ENCODE results near the gene RUNX2. TPM values are rescaled to one million over a fixed set of nuclear protein-coding genes. Genes with fewer than 3 reads are reported as not detected.

Gene RUNX2
- total RNA-seq, 2 experiments from 2014 or later, result 0.27 to 0.44 TPM

DNA sequence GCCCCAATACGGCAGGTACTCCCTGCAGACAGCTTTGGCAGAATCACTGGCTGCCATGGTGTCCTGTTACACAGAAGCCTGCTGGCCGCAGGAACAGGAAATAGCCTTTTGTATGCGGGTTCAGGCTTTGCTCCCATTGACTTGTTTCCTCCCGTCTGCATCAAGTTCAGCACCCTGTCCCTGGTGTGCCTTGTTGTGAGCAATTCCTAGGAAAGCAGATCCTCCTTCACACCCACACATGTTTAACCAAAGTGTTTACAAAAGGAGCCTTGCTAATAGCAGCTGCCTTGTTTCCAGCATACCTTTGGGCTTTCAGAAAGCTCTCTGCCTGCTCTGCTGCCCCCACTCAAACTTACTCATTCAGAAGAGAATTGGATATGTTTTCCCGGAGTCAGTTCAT is 176.8 kb downstream of the RUNX2 start:
- Histone ChIP-seq H3K9me3 (ENCODE audit: low read length) (no peaks in the 10 kb centered on the region), H3K27ac (ENCODE audit: low read depth, low read length, poor library complexity, severe bottlenecking) (no peak overlapping the region), H3K36me3 (ENCODE audit: insufficient read depth, low read length) (no peaks in the 10 kb centered on the region), H3K4me1 (ENCODE audit: insufficient read depth, low read length, poor library complexity, severe bottlenecking) (no peaks in the 10 kb centered on the region), H4K20me1 (ENCODE audit: insufficient read depth, low read length) (no peaks in the 10 kb centered on the region), H3K9me2 (ENCODE audit: insufficient read depth, low read length) (no peaks in the 10 kb centered on the region), H3K4me2 (ENCODE audit: low read length) (no peak overlapping the region), H3K4me3 (ENCODE audit: low read depth, low read length, poor library complexity, severe bottlenecking) (no peak overlapping the region), H3K79me2 (ENCODE audit: insufficient read depth, low read depth, low read length) (no peaks in the 10 kb centered on the region), H2AFZ (ENCODE audit: low read length) (no peak overlapping the region)
- BruUV-seq (replicated peaks), result no TSS peak
- TF ChIP-seq, protein P1, sequence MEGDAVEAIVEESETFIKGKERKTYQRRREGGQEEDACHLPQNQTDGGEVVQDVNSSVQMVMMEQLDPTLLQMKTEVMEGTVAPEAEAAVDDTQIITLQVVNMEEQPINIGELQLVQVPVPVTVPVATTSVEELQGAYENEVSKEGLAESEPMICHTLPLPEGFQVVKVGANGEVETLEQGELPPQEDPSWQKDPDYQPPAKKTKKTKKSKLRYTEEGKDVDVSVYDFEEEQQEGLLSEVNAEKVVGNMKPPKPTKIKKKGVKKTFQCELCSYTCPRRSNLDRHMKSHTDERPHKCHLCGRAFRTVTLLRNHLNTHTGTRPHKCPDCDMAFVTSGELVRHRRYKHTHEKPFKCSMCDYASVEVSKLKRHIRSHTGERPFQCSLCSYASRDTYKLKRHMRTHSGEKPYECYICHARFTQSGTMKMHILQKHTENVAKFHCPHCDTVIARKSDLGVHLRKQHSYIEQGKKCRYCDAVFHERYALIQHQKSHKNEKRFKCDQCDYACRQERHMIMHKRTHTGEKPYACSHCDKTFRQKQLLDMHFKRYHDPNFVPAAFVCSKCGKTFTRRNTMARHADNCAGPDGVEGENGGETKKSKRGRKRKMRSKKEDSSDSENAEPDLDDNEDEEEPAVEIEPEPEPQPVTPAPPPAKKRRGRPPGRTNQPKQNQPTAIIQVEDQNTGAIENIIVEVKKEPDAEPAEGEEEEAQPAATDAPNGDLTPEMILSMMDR (conservative IDR thresholded peaks at IDR 0.05; ENCODE audit: low read length), result no peak
- TF ChIP-seq EZH2phosphoT487 (IDR thresholded peaks at IDR 0.05; ENCODE audit: borderline replicate concordance, low read depth, low read length), result no peak
- no peak for DNase-seq (ENCODE audit: low spot score)
- intact Hi-C loops (cut with micrococcal nuclease; ENCODE audit: unreplicated experiment), result loop anchor here (10.0 kb wide), 2 partner anchors 210 to 420 kb away; no protein-coding TSS in a partner anchor
- POLR2A ChIA-PET, result interaction anchor here (0.6 kb wide), 1 partner anchor 354 kb away, joined by 4 read pairs; no protein-coding TSS in a partner anchor
- CTCF ChIA-PET (ENCODE audit: unreplicated experiment), result no interaction called here

DNA sequence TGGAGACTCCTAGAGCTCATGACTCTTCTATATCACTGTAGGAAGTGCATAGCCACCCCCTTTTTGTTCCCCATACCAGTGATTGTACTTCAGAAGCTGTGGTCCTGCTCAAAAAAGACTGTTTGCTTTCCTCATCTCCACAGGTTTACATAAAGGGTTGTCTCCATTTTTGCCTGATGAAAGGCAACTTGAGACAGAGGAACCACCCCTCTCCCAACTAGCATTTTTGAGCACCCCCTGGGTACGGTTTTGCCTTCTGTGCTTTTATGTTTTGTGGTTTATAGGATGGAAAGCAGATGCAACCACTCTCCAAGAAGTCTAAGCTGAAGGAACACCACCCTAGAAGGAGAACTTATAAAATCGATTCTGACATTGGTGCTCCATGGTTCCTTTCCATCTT is 177.3 kb downstream of the RUNX2 start:
- BruUV-seq (replicated peaks), result no TSS peak
- no peaks in the 10 kb centered on the region for H3K79me2 ChIP-seq (ENCODE audit: insufficient read depth, low read depth, low read length)
- CTCF ChIA-PET (ENCODE audit: unreplicated experiment), result no interaction called here
- POLR2A ChIA-PET, result no interaction called here
- no peak for DNase-seq (ENCODE audit: low spot score)
- H3K27ac ChIP-seq (ENCODE audit: low read depth, low read length, poor library complexity, severe bottlenecking), result no peak overlapping the region
- H4K20me1 ChIP-seq (ENCODE audit: insufficient read depth, low read length), result no peaks in the 10 kb centered on the region
- intact Hi-C loops (cut with micrococcal nuclease; ENCODE audit: unreplicated experiment), result loop anchor here (10.0 kb wide), 2 partner anchors 209 to 419 kb away; no protein-coding TSS in a partner anchor
- no peaks in the 10 kb centered on the region for H3K36me3 ChIP-seq (ENCODE audit: insufficient read depth, low read length)
- H3K4me1 ChIP-seq (ENCODE audit: insufficient read depth, low read length, poor library complexity, severe bottlenecking), result no peaks in the 10 kb centered on the region
- H2AFZ ChIP-seq (ENCODE audit: low read length), result no peak overlapping the region
- no peak for TF ChIP-seq EZH2phosphoT487 (IDR thresholded peaks at IDR 0.05; ENCODE audit: borderline replicate concordance, low read depth, low read length)
- TF ChIP-seq, protein P1 (conservative IDR thresholded peaks at IDR 0.05; ENCODE audit: low read length), result no peak
- no peak overlapping the region for H3K4me2 ChIP-seq (ENCODE audit: low read length)
- no peaks in the 10 kb centered on the region for H3K9me2 ChIP-seq (ENCODE audit: insufficient read depth, low read length)
- H3K4me3 ChIP-seq (ENCODE audit: low read depth, low read length, poor library complexity, severe bottlenecking), result no peak overlapping the region
- no peaks in the 10 kb centered on the region for H3K9me3 ChIP-seq (ENCODE audit: low read length)

DNA sequence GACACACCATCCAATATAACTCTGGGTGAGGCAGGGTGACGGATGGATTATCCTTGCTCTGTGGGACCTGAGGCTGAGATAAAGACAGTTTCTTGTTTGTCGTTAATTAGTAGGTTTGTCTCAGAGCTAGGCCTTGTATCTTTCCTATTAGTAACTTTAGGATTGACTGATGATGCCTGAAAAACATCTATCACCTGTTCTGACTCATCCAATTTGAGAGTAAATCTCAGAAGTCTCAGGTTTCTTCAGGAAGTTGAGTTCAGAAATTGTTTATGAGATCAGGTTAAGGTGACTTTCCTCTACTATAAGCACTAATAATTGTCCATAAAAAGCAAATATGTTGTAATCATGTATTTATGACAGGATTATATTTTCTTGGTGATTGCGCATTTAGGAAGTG is 179.1 kb downstream of the RUNX2 start:
- DNase-seq (ENCODE audit: low spot score), result no peak
- ChIA-PET POLR2A (no interaction called here), CTCF (ENCODE audit: unreplicated experiment) (no interaction called here)
- Histone ChIP-seq H3K27ac (ENCODE audit: low read depth, low read length, poor library complexity, severe bottlenecking) (no peak overlapping the region), H3K79me2 (ENCODE audit: insufficient read depth, low read depth, low read length) (no peaks in the 10 kb centered on the region), H4K20me1 (ENCODE audit: insufficient read depth, low read length) (no peaks in the 10 kb centered on the region), H3K4me1 (ENCODE audit: insufficient read depth, low read length, poor library complexity, severe bottlenecking) (no peaks in the 10 kb centered on the region), H2AFZ (ENCODE audit: low read length) (no peak overlapping the region), H3K9me2 (ENCODE audit: insufficient read depth, low read length) (no peaks in the 10 kb centered on the region), H3K36me3 (ENCODE audit: insufficient read depth, low read length) (no peaks in the 10 kb centered on the region), H3K9me3 (ENCODE audit: low read length) (no peaks in the 10 kb centered on the region), H3K4me2 (ENCODE audit: low read length) (no peak overlapping the region), H3K4me3 (ENCODE audit: low read depth, low read length, poor library complexity, severe bottlenecking) (no peak overlapping the region)
- intact Hi-C loops (cut with micrococcal nuclease; ENCODE audit: unreplicated experiment), result loop anchor here (10.0 kb wide), 2 partner anchors 208 to 418 kb away; no protein-coding TSS in a partner anchor
- BruUV-seq (replicated peaks), result no TSS peak
- no peak for TF ChIP-seq EZH2phosphoT487 (IDR thresholded peaks at IDR 0.05; ENCODE audit: borderline replicate concordance, low read depth, low read length)
- TF ChIP-seq, protein P1 (conservative IDR thresholded peaks at IDR 0.05; ENCODE audit: low read length), result no peak

Measured in OCI-LY7 (cell line).